HG03025 (cell line): ENCODE data around the gene PCBP3.
"Not testable (repeated sequence)": the region's sequence is repeated elsewhere in the genome, so short reads cannot be mapped to it uniquely, and the experiment has no call there.

Experiments used
- ATAC-seq: cut with Tn5 transposase; IDR thresholded peaks from one replicate; pipeline ENCODE4 v1.9.1; 2021; ENCODE audit warnings: mild to moderate bottlenecking, moderate library complexity; ENCODE audit not compliant: unreplicated experiment, low FRiP score

Gene PCBP3

GRCh38 chr21:45801989-45802388 lies 158.5 kb downstream of the PCBP3 start:
- ATAC-seq, result no peak

GRCh38 chr21:45802425-45802824 lies 158.9 kb downstream of the PCBP3 start:
- ATAC-seq, result no peak

GRCh38 chr21:45802956-45803617 lies 159.6 kb downstream of the PCBP3 start:
- no peak for ATAC-seq

GRCh38 chr21:45803618-45804340 lies 160.3 kb downstream of the PCBP3 start:
- no peak for ATAC-seq

GRCh38 chr21:45804809-45805313 lies 161.3 kb downstream of the PCBP3 start:
- no peak for ATAC-seq

- ATAC-seq, result no peak
Observed at GRCh38 chr21:45805321-45805720, 161.8 kb downstream of the PCBP3 start.

GRCh38 chr21:45806042-45806441 lies 162.5 kb downstream of the PCBP3 start:
- ATAC-seq, result no peak

- ATAC-seq, result not testable (repeated sequence)
Observed at GRCh38 chr21:45808663-45809062, 165.1 kb downstream of the PCBP3 start.

GRCh38 chr21:45809421-45809820 lies 165.9 kb downstream of the PCBP3 start:
- ATAC-seq, result no peak

- ATAC-seq, result no peak
Observed at GRCh38 chr21:45811136-45811535, 167.6 kb downstream of the PCBP3 start.

- ATAC-seq, result not testable (repeated sequence)
Observed at GRCh38 chr21:45814210-45814940, 170.8 kb downstream of the PCBP3 start.

- ATAC-seq, result not testable (repeated sequence)
Observed at GRCh38 chr21:45815781-45816180, 172.3 kb downstream of the PCBP3 start.

GRCh38 chr21:45816794-45817193 lies 173.3 kb downstream of the PCBP3 start:
- no peak for ATAC-seq

- ATAC-seq, result no peak
Observed at GRCh38 chr21:45817345-45817744, 173.8 kb downstream of the PCBP3 start.

- ATAC-seq, result no peak
Observed at GRCh38 chr21:45818276-45818903, 174.9 kb downstream of the PCBP3 start.

- no peak for ATAC-seq
Observed at GRCh38 chr21:45818904-45819285, 175.4 kb downstream of the PCBP3 start.

GRCh38 chr21:45819478-45820170 lies 176.1 kb downstream of the PCBP3 start:
- no peak for ATAC-seq

GRCh38 chr21:45820171-45821091 lies 176.9 kb downstream of the PCBP3 start:
- ATAC-seq, result no peak

GRCh38 chr21:45821315-45821962 lies 177.9 kb downstream of the PCBP3 start:
- ATAC-seq, result no peak
